ENCODE results near the gene HLA-DOB. TPM values are rescaled to one million over a fixed set of nuclear protein-coding genes. Genes with fewer than 3 reads are reported as not detected.

HLA-DOB gene
- total RNA-seq, 4 donors from 2014 or later, result 1.3 to 1.6 TPM; not detected in 2

- Histone ChIP-seq H3K4me1 (no peaks in the 10 kb centered on the region), H3K27me3 (no peaks in the 10 kb centered on the region), H3K9me3 (no peaks in the 10 kb centered on the region), H3K27ac (no peak overlapping the region), H3K4me3 (replicated peaks in 1 of 3) (no peak overlapping the region), H3K36me3 (no peaks in the 10 kb centered on the region)
- TF ChIP-seq CTCF (IDR thresholded peaks at IDR 0.05) (no peak), POLR2A (IDR thresholded peaks at IDR 0.05) (no peak)
- intact Hi-C loops (cut with DNase I), result no loop called here
- DNase-seq, result no peak
- 41 to 49% methylated on average over 1 of the region's 1 CpG for WGBS, 2 donors
These were observed 44.1 kb downstream of the HLA-DOB start for GRCh38 chr6:32772656-32773055.

GRCh38 chr6:32764048-32764447, 52.8 kb downstream of the HLA-DOB start:
- TF ChIP-seq CTCF (IDR thresholded peaks at IDR 0.05), result no peak
- TF ChIP-seq POLR2A (IDR thresholded peaks at IDR 0.05), result no peak
- H3K27ac ChIP-seq, result no peak overlapping the region
- no peaks in the 10 kb centered on the region for H3K27me3 ChIP-seq
- 21 to 23% methylated on average over 1 of the region's 1 CpG for WGBS, 2 donors
- intact Hi-C loops (cut with DNase I), result no loop called here
- no peaks in the 10 kb centered on the region for H3K9me3 ChIP-seq
- DNase-seq, result no peak
- H3K36me3 ChIP-seq, result no peaks in the 10 kb centered on the region
- H3K4me3 ChIP-seq (replicated peaks in 1 of 3), result no peak overlapping the region
- no peaks in the 10 kb centered on the region for H3K4me1 ChIP-seq

- H3K27me3 ChIP-seq, result no peaks in the 10 kb centered on the region
- H3K9me3 ChIP-seq, result no peaks in the 10 kb centered on the region
- intact Hi-C loops (cut with DNase I), result no loop called here
- TF ChIP-seq CTCF (IDR thresholded peaks at IDR 0.05) (no peak), POLR2A (IDR thresholded peaks at IDR 0.05) (no peak)
- H3K27ac ChIP-seq, result no peak within 1 kb of the TSS
- no peak for DNase-seq
- no peak within 1 kb of the TSS for H3K4me3 ChIP-seq (replicated peaks in 1 of 3)
- H3K36me3 ChIP-seq, result no peaks in the 10 kb centered on the region
- 47 to 54% methylated on average over 4 of the region's 4 CpGs for WGBS, 2 donors
- no peaks in the 10 kb centered on the region for H3K4me1 ChIP-seq
These were observed 53.4 kb downstream of the HLA-DOB start, which contains the start of gene HLA-DQB2 for GRCh38 chr6:32763421-32763820. Gene HLA-DQB2 (minus strand): TSS chr6:32763532. CDS start chr6:32763470, 62 bp downstream.

Other genes starting within 250 kb of the HLA-DOB start
- 10 to 100 TPM; 17.1 to 28.1 (median 22.8) TPM for gene HLA-DRB1, start 227.2 kb downstream of the HLA-DOB start, total RNA-seq
- gene HLA-DQA1, start 179.6 kb downstream of the HLA-DOB start, total RNA-seq, result 10 to 100 TPM in 2 of 4 donors, 1 to 10 TPM in 2; 1.7 to 19.6 (median 10.2) TPM
- gene HLA-DQB1, start 150.3 kb downstream of the HLA-DOB start, total RNA-seq, result 1 to 10 TPM in 2 of 4 donors, under 1 TPM in 1, not detected in 1; 0.27 to 8.6 (median 2.7) TPM
- gene HLA-DQA2, start 75.6 kb downstream of the HLA-DOB start, total RNA-seq, result under 1 TPM in 2 of 4 donors, not detected in 2; 0.33 to 0.94 TPM
- gene HLA-DQB2, start 53.5 kb downstream of the HLA-DOB start, total RNA-seq, result 1 to 10 TPM in 1 of 4 donors, under 1 TPM in 1, not detected in 2; 0.22 to 2.6 TPM
- 10 to 100 TPM in 1 of 4 donors, 1 to 10 TPM in 3; 6.9 to 31.9 (median 8.2) TPM for gene TAP2, start 21.7 kb upstream of the HLA-DOB start, total RNA-seq
- 10 to 100 TPM; 27.1 to 46.1 (median 36.3) TPM for gene PSMB8, start 27.0 kb upstream of the HLA-DOB start, total RNA-seq
- 10 to 100 TPM; 11.0 to 28.5 (median 22.5) TPM for gene TAP1, start 36.7 kb upstream of the HLA-DOB start, total RNA-seq
- gene PSMB9, start 37.2 kb upstream of the HLA-DOB start, total RNA-seq, result 10 to 100 TPM in 3 of 4 donors, 1 to 10 TPM in 1; 9.1 to 31.0 (median 18.3) TPM
- gene HLA-DMB, start 124.0 kb upstream of the HLA-DOB start, total RNA-seq, result 10 to 100 TPM; 34.7 to 82.9 (median 51.3) TPM
- 10 to 100 TPM; 10.7 to 41.5 (median 27.3) TPM for gene HLA-DMA, start 136.1 kb upstream of the HLA-DOB start, total RNA-seq
- 100 to 1,000 TPM; 206 to 282 (median 238) TPM for gene BRD2, start 151.6 kb upstream of the HLA-DOB start, total RNA-seq
- 10 to 100 TPM in 3 of 4 donors, 1 to 10 TPM in 1; 2.0 to 85.9 (median 20.3) TPM for gene HLA-DOA, start 192.6 kb upstream of the HLA-DOB start, total RNA-seq